ENCODE measurements around the gene RALY. TPM values are rescaled to one million over a fixed set of nuclear protein-coding genes. Genes with fewer than 3 reads are reported as not detected.

RALY gene
- total RNA-seq = 71.0 and 99.9 TPM in 2 replicates

GRCh38 chr20:33993576-33994221, at the start of gene RALY:
TSS of gene RALY (plus strand) at chr20:33993911. CDS start at chr20:34072075, 78,164 bp downstream.
- no peak for DNase-seq

- DNase-seq = no peak
Measured at GRCh38 chr20:33944914-33945313, 48.8 kb upstream of the RALY start.

DNA sequence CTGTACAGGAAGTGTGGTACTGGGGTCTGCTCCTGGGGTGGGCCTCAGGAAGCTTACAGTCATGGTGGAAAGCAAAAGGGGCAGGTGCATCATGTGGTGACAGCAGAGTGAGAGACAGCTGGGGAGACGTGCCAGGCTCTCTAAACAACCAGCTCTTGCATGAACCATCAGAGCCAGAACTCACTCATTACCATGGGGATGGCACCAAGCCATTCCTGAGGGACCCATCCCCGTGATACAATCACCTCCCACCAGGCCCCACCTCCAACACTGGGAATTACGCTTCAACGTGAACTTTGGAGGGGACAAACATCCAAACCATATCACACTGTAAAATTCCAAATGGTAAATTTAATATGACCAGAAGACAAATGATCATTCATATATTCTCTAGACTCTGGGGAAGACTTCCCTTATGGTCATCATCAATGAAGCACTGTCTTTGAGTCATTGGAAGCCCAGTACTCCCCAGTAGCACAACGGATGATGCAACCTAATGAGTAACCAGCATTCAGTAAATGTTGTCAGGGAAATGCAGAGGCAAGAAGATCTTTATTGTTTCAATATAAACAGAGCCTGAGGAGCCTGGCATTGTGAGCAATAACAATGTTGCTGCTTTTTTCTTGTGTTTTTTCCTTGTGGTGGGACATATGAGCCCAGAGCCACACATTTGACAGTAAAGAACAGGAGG, 48.2 kb upstream of the RALY start:
- no peak for DNase-seq

DNA sequence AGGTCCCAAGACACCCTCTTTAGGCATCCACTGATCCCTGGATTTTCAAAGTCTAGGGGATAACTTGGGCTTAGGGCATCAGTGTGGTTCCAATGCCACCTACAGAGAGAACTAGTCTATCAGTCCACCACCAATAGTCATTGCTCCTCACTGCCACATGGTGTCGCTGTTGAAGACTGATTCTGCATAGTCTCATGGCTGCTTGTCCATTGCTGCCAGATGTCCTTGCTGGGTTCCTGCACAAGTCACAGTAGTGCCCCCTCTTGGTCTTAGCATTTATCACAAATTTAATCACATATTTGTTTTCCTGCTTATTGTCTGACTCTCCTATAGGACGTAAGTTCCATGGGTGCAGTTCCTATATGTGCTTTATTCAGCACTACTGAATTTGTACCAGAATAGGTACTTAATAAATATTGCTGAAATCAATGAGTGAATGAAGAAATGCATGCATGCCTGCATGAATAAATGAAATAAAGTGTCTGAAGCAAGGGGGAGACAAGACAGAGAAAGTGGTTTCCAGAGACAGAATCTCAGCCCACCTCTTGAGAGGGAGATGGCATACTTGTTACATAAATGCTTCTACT, 45.9 kb upstream of the RALY start:
- peak; percentile 59 for DNase-seq

DNA sequence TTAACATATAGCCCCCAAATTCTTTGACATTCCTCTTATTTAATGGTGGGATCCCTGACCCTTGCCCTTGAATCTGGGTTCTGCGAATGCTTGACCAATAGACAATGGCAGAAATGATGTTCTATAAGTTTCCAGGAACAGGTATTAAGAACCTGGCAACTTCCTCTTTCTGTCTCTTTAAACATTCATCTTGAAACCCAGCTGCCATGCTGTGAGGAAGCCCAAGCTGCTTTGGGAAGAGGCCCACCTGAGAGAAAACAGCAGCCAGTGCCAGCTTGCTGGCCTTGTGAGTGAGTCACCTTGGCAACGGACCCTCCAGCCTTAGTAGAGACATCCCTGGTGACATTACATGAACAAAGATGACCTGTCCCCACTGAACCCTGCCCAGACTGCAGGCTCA, 45.2 kb upstream of the RALY start:
- DNase-seq = no peak

- no peak for DNase-seq
Measured at GRCh38 chr20:33951171-33951570, 42.5 kb upstream of the RALY start.

- no peak for DNase-seq
Measured at GRCh38 chr20:33954504-33954903, 39.2 kb upstream of the RALY start.

DNA sequence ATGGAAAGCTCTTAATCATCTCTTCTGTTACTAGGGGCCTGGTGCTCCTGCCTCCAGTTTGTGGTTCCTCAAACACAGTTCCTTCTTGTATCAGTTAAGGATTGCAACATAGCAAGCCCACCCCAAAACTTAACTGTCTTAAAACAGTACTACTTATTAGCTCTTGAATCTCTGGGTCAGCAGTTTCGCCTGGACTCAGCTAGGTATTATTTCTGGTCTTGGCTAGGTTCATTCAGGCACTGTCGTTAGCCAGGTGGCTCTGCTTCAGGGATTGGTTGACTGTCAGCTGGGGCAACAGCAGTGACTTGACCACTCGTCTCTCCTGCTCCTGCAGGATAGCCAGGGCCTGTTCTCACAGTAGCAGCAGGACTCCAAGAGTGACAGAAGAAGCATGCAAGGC, 30.0 kb upstream of the RALY start:
- DNase-seq = no peak

DNA sequence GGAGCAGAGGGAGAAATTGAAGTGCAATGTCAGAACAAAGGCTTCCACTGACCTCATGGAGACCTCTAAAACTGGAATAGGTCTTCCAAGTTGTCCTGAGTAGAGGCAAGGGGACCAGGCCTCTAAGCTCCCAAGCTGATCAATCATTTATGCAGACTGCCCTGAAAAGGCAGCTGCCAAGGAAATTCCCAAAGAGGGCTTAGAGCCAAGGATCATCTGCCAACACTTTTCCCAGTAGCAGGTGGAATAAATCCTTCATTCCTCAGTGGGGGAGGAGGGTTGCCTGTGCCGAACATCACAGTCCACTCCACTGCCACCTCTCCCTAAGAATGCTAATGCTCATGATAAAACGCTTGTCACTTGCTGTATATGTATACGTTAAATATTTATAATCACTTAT, 29.3 kb upstream of the RALY start:
- DNase-seq = no peak

GRCh38 chr20:33967126-33967525, 26.6 kb upstream of the RALY start:
- DNase-seq = no peak

DNA sequence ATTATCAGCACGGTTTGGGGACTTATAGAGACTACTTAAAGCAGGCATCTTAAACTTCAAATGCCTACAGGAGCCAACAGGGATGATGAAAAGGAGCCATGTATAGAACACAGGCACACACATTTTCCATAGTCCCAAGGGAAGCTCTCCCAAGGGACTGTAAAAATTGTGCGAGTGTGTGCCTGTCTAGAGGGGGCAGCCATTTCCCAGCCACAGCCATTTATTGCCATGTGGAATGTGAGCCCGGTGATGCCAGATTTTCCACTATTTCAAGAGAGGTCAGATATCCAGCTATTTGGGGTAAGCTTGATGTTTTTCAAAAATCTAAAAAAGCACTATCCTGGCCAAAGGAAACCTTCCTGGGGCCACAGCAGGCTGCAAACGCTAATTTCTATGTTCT, 24.1 kb upstream of the RALY start:
- no peak for DNase-seq

GRCh38 chr20:33970229-33970628, 23.5 kb upstream of the RALY start:
- DNase-seq = no peak

GRCh38 chr20:33971147-33971975, 22.4 kb upstream of the RALY start:
- DNase-seq = no peak

GRCh38 chr20:33976959-33977358, 16.8 kb upstream of the RALY start:
- DNase-seq = no peak

DNA sequence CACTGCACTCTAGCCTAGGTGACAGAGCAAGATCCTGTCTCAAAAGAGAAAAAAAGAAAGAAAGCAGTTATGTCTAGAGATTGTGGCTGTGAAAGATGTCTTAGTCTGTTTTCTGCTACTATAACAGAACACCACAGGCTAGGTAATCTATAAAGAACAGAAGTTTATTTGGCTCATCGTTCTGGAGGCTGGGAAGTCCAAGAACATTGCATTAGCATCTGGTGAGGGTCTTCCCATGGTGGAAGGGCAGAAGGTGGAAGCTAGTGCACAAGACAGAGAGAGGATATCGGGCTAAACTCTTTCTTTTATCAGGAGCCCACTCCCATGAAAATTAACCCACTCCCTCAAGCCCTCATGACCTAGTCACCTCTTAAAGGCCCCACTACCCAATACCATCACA, 16.2 kb upstream of the RALY start:
- DNase-seq = no peak

- no peak for DNase-seq
Measured at GRCh38 chr20:33979094-33979493, 14.6 kb upstream of the RALY start.

GRCh38 chr20:33981347-33981746, 12.4 kb upstream of the RALY start:
- no peak for DNase-seq

GRCh38 chr20:33981964-33982363, 11.7 kb upstream of the RALY start:
- DNase-seq = no peak

DNA sequence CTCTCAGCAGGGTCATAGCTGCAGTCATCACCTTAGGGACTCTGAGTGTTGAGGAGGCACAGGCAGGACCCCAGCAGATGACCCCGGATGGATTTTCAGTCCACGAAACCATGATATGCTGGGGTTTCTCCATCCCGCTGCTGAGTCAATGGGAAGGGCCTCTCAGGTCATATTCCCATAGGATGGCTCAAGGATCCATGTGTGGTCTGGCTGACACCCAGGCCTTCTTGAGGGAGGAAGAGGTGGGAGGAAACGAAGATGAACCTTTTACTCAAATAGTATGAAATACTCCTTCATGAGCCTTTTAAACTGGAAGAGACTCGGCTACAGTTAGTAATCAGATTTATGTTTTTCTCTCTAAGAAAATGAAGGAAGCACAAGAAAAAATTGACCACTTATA, 10.3 kb upstream of the RALY start:
- DNase-seq = no peak

DNA sequence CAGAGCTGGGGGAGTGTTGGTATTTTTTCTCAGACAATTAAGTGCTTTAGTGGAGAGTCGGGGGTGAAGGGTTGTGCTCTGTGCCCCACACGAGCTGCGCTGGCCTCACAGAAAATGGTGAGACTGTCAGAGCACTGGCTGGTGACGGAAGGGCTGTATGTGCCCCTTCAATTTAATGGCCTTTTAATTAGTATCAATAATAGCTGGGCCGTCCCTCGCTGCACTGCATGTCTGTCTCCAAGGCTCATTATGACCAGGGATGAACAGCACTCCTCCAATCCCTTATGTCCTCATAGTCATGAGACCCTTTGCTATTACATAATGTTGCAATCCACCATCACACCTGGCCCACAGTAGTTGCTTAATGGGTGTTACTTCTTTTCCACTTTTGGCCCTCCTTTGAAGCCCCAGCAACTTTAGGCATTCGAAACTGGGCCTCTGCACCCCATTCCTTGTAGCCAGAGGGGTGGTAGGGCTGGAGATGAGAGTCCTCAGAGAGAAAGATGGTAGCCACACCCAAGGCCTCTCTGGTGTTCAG, 9.5 kb upstream of the RALY start:
- DNase-seq = no peak

DNA sequence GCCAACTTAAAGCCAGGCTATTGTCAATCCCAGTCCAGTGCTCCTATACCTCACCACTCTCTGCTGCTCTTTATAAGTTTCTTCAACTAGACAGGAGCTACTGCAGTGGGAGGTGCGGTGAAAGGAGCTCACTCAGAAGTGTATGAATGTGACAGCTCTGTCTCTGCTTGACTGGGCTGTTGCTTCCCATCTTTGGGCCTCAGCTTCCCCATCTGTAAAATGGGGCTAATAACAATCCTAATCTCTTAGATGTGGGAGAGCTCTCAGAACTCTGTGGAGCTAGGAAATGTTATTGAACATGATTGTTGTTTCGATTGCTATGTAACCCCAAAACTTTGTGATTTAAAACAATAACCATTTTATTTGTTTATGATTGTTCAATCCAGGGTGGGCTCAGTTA, 8.4 kb upstream of the RALY start:
- no peak for DNase-seq

DNA sequence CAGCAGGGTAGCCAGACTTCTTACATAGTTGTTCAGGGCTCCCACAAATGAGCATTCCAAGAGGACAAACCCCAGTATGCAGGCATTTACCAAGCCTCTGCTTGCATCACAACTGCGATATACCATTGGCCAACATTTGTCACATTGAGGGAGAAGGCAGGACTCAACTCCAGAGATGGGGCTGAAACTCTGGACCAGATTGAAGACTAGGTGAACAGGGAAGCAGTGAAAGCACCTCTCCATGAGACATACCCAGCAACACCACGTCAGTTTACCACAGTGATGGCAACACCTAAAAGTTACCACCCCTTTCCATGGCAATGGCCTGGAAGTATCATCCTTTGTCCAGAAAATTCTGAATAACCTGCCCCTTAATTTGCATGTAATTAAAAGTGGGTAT, 7.9 kb upstream of the RALY start:
- no peak for DNase-seq

GRCh38 chr20:33986560-33987216, 7.0 kb upstream of the RALY start:
- DNase-seq = no peak

All from dermis blood vessel endothelial cell (primary cell).